Fibroblast of lung (primary cell): ENCODE measurements around the gene GPC5.

ENCODE experiments used
- CTCF ChIP-seq, 2 donors: IDR thresholded peaks in 1 of 2; conservative IDR thresholded peaks in 1 of 2; 1 replicate in 1 of 2; 2 replicates in 1 of 2; pipeline ENCODE4 v1.5.1; 2011 to 2012; ENCODE audit warnings: low read length in 2 of 2, control low read depth in 1 of 2, inconsistent platforms in 1 of 2, low read depth in 1 of 2, mild to moderate bottlenecking in 1 of 2
- EZH2 ChIP-seq: IDR thresholded peaks from 2 replicates; pipeline ENCODE4 v1.5.1; 2012; ENCODE audit warnings: low read length, control low read depth, mild to moderate bottlenecking; ENCODE audit errors: missing control alignments

- no peak for TF ChIP-seq CTCF (conservative IDR thresholded peaks at IDR 0.05 in 1 of 2, IDR thresholded peaks at IDR 0.05 in 1 of 2; ENCODE audit: low read depth in 1 of 2, low read length in 2 of 2)
- no peak for TF ChIP-seq EZH2
Observed at GRCh38 chr13:91383836-91384235, 14.6 kb upstream of the GPC5 start.
